ENCODE measurements around the gene TMEM72. TPM values are rescaled to one million over a fixed set of nuclear protein-coding genes. Genes with fewer than 3 reads are reported as not detected.

The TMEM72 gene
- polyA plus RNA-seq, 1 donor (not counting 4 experiments of a cell fraction or from before 2014, with no cell fraction given): not detected

DNA sequence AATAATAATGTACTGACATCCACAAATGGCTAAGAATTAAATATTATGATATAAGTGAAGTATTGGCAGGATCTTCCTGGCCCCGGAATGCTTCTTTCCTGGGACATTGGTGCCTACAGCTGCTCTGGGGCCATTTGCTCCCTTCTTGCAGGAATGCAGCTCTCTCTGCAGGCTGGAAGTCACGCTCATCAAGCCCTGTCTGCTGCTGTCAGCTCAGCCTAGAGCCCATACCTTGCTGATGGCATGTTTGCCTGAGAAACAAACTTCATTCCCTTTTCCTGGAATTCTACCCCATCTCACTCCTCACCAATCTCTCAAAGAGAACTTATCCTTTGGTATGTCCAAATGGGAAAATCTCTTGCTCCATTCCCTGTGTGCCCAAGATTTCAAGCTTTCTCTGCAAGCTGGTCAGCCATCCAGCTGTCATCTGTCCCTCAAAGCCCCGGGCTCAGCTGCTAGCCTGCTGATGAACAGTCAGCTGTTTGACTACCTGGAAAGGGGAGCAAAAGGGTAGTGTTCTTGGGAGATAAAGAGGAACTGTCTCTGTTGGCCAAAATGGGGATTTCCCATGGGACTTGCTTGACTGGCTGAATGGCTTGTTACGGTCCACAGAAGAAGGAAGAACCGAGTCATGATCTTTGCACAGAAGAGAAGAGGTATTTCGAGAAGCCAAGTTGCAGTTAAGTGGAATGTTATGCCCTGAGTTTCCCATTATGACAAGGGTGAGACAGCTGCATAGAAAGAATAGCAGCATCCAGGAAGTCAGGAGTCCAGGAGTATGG is 36.4 kb downstream of the TMEM72 start:
- Histone ChIP-seq H3K27ac (ENCODE audit: control insufficient read depth, insufficient read depth, low read length) (no peak overlapping the region), H4K20me1 (ENCODE audit: control insufficient read depth, extremely low read depth, insufficient read depth, low read length) (no peaks in the 10 kb centered on the region), H3K79me2 (ENCODE audit: control insufficient read depth, insufficient read depth, low read length) (no peaks in the 10 kb centered on the region), H3K27me3 (ENCODE audit: control insufficient read depth, extremely low read depth, insufficient read depth, low read length) (no peaks in the 10 kb centered on the region), H3K4me3 (ENCODE audit: control insufficient read depth in 2 of 3, extremely low read depth in 1 of 3, insufficient read depth in 2 of 3, low read depth in 1 of 3, low read length in 3 of 3) (no peak overlapping the region), H3K9me1 (ENCODE audit: control insufficient read depth, extremely low read depth, insufficient read depth, low read length) (no peaks in the 10 kb centered on the region), H3K4me2 (ENCODE audit: control insufficient read depth, extremely low read depth, insufficient read depth, low read depth, low read length) (no peak overlapping the region), H2AFZ (ENCODE audit: control insufficient read depth, low read length) (no peak overlapping the region), H3K36me3 (ENCODE audit: control insufficient read depth in 2 of 2, extremely low read depth in 1 of 2, insufficient read depth in 2 of 2, low read length in 2 of 2) (no peaks in the 10 kb centered on the region), H3K4me1 (ENCODE audit: control insufficient read depth, extremely low read depth, insufficient read depth, low read length) (no peaks in the 10 kb centered on the region), H3K9me3 (ENCODE audit: control insufficient read depth, low read depth, low read length) (no peaks in the 10 kb centered on the region), H3K9ac (ENCODE audit: control insufficient read depth, extremely low read depth, insufficient read depth, low read length) (no peak overlapping the region)
- dilution Hi-C loops (cut with MboI; ENCODE audit: extremely low pct_ligation_motif_present, low sequenced_read_pairs): no loop called here
- TF ChIP-seq, protein P1, sequence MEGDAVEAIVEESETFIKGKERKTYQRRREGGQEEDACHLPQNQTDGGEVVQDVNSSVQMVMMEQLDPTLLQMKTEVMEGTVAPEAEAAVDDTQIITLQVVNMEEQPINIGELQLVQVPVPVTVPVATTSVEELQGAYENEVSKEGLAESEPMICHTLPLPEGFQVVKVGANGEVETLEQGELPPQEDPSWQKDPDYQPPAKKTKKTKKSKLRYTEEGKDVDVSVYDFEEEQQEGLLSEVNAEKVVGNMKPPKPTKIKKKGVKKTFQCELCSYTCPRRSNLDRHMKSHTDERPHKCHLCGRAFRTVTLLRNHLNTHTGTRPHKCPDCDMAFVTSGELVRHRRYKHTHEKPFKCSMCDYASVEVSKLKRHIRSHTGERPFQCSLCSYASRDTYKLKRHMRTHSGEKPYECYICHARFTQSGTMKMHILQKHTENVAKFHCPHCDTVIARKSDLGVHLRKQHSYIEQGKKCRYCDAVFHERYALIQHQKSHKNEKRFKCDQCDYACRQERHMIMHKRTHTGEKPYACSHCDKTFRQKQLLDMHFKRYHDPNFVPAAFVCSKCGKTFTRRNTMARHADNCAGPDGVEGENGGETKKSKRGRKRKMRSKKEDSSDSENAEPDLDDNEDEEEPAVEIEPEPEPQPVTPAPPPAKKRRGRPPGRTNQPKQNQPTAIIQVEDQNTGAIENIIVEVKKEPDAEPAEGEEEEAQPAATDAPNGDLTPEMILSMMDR (optimal IDR thresholded peaks at IDR 0.05 in 1 of 3, IDR thresholded peaks at IDR 0.05 in 1 of 3, conservative IDR thresholded peaks at IDR 0.05 in 1 of 3; ENCODE audit: extremely low read depth in 1 of 3, insufficient read depth in 2 of 3, low read length in 3 of 3): no peak
- TF ChIP-seq EZH2 (IDR thresholded peaks at IDR 0.05; ENCODE audit: low read length): no peak
- DNase-seq (ENCODE audit: low read depth, low spot score): no peak
- FAIRE-seq: no peak

DNA sequence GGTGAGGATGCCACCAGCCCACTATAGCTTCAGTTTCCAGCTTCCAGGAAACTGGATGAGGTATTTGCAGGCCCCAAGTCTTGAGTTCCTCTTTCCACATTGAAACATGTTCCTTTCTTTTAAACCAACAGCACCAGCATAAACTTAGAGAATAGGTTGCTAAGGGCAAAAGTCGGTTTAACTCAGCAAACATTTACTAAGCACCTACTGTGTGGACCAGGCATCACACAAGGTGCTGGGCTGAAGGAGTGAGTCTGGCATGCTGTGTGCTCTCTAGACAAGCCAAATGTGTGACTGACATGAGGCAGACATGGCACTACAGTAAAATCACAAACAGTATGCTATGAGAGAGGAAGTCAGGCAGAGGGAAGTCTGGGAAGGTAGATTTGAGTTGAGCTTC is 37.5 kb downstream of the TMEM72 start:
- Histone ChIP-seq H3K27ac (ENCODE audit: control insufficient read depth, insufficient read depth, low read length) (no peak overlapping the region), H3K9me1 (ENCODE audit: control insufficient read depth, extremely low read depth, insufficient read depth, low read length) (no peaks in the 10 kb centered on the region), H3K4me3 (ENCODE audit: control insufficient read depth in 2 of 3, extremely low read depth in 1 of 3, insufficient read depth in 2 of 3, low read depth in 1 of 3, low read length in 3 of 3) (no peak overlapping the region), H3K4me1 (ENCODE audit: control insufficient read depth, extremely low read depth, insufficient read depth, low read length) (no peaks in the 10 kb centered on the region), H3K36me3 (ENCODE audit: control insufficient read depth in 2 of 2, extremely low read depth in 1 of 2, insufficient read depth in 2 of 2, low read length in 2 of 2) (no peaks in the 10 kb centered on the region), H3K4me2 (ENCODE audit: control insufficient read depth, extremely low read depth, insufficient read depth, low read depth, low read length) (no peak overlapping the region), H3K9me3 (ENCODE audit: control insufficient read depth, low read depth, low read length) (no peaks in the 10 kb centered on the region), H3K9ac (ENCODE audit: control insufficient read depth, extremely low read depth, insufficient read depth, low read length) (no peak overlapping the region), H4K20me1 (ENCODE audit: control insufficient read depth, extremely low read depth, insufficient read depth, low read length) (no peaks in the 10 kb centered on the region), H3K79me2 (ENCODE audit: control insufficient read depth, insufficient read depth, low read length) (no peaks in the 10 kb centered on the region), H3K27me3 (ENCODE audit: control insufficient read depth, extremely low read depth, insufficient read depth, low read length) (no peaks in the 10 kb centered on the region), H2AFZ (ENCODE audit: control insufficient read depth, low read length) (no peak overlapping the region)
- no peak for DNase-seq (ENCODE audit: low read depth, low spot score)
- dilution Hi-C loops (cut with MboI; ENCODE audit: extremely low pct_ligation_motif_present, low sequenced_read_pairs): no loop called here
- no peak for FAIRE-seq
- TF ChIP-seq, protein P1 (optimal IDR thresholded peaks at IDR 0.05 in 1 of 3, IDR thresholded peaks at IDR 0.05 in 1 of 3, conservative IDR thresholded peaks at IDR 0.05 in 1 of 3; ENCODE audit: extremely low read depth in 1 of 3, insufficient read depth in 2 of 3, low read length in 3 of 3): no peak
- no peak for TF ChIP-seq EZH2 (IDR thresholded peaks at IDR 0.05; ENCODE audit: low read length)
